Esophagus (tissue), 2 donors: Measurements from ENCODE around the gene CRTC1. TPM values are rescaled to one million over a fixed set of nuclear protein-coding genes. Genes with fewer than 3 reads are reported as not detected.

ENCODE experiments used
- H3K27ac ChIP-seq, 2 donors: one replicate each; pipeline ENCODE4 v1.5.1; 2013; ENCODE audit warnings: low read depth in 2 of 2, mild to moderate bottlenecking in 2 of 2, inconsistent platforms in 1 of 2, low read length in 1 of 2, moderate library complexity in 1 of 2
- H3K27me3 ChIP-seq, 2 donors: one replicate each; pipeline ENCODE4 v1.6.1; 2013; ENCODE audit warnings: low read length in 2 of 2, control low read depth in 1 of 2, mild to moderate bottlenecking in 1 of 2; ENCODE audit not compliant: insufficient read depth in 2 of 2, control insufficient read depth in 1 of 2
- H3K36me3 ChIP-seq, 2 donors: one replicate each; pipeline ENCODE4 v1.6.1; 2013; ENCODE audit warnings: low read length in 1 of 2; ENCODE audit not compliant: control insufficient read depth in 2 of 2, insufficient read depth in 2 of 2
- H3K4me1 ChIP-seq, 2 donors: one replicate each; pipeline ENCODE4 v1.6.1; 2013; ENCODE audit warnings: low read length in 1 of 2; ENCODE audit not compliant: control insufficient read depth in 2 of 2, insufficient read depth in 2 of 2
- H3K4me3 ChIP-seq, 2 donors: one replicate each; pipeline ENCODE4 v1.5.1; 2013; ENCODE audit warnings: low read length in 2 of 2, mild to moderate bottlenecking in 2 of 2, low read depth in 1 of 2, moderate library complexity in 1 of 2
- H3K9me3 ChIP-seq, 2 donors: one replicate each; pipeline ENCODE4 v1.6.1; 2013; ENCODE audit warnings: mild to moderate bottlenecking in 2 of 2, low read depth in 1 of 2, low read length in 1 of 2, moderate library complexity in 1 of 2; ENCODE audit not compliant: control insufficient read depth in 2 of 2, insufficient read depth in 1 of 2
- WGBS, 2 donors: extraction: QIAGEN DNeasy Blood & Tissue Kit; methylation state at CpG; one replicate each; pipeline ENCODE4 v1.1.7; 2013; 5-methylcytosine and 5-hydroxymethylcytosine counted together
- polyA plus RNA-seq, 2 donors: library from polyadenylated mRNA; stranded (reverse); fragments of 200-250 nt; gene quantifications; one replicate each; pipeline ENCODE4 v1.2.3, GENCODE V29; 2013
- donor health status: healthy with polysubstance abuse.
- donor health status: Bipolar disorder and iron deficiency.

The CRTC1 gene
- polyA plus RNA-seq, 2 donors: 2.1 to 4.0 TPM

DNA sequence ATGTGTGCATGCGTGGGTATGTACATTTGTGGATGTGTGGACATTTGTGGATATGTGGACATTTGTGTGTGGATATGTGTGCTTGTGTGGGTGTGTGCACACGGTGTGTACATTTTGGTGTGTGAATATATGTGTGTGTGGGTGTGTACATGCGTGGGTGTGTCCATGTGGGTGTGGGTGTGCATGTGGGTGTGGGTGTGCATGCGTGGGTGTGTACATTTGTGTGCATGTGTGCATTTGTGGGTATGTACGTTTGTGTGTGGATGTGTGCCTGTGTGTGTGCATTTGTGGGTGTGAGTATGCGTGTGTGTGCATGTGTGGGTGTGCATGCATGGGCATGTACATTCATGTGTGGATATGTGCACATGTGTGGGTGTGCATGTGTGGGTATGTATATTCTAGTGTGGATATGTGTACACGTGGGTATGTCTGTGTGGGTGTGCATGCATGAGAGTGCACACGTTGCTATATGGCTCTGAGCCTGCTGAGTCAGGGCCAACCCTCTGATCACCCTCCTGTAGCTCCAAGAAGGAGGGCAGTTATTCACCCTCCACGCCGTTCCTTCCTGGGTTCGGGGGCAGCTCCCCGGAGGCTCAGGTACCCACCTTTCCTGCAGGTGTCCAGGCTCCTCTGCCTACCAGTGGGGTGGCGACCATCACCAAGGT lies 87.3 kb downstream of the CRTC1 start:
- H3K9me3 ChIP-seq: no peaks in the 10 kb centered on the region
- H3K27ac ChIP-seq: no peak overlapping the region
- H3K36me3 ChIP-seq: peaks cover 0 to 2% of the 10 kb centered on the region in 2 donors
- H3K27me3 ChIP-seq: no peaks in the 10 kb centered on the region
- 73 to 83% methylated on average over 13 of the region's 13 CpGs for WGBS, 2 donors
- no peak overlapping the region for H3K4me3 ChIP-seq
- H3K4me1 ChIP-seq: peaks cover 3 to 9% of the 10 kb centered on the region in 2 donors

GRCh38 chr19:18771328-18772242 lies 88.1 kb downstream of the CRTC1 start:
- no peak overlapping the region for H3K4me3 ChIP-seq
- no peaks in the 10 kb centered on the region for H3K9me3 ChIP-seq
- H3K4me1 ChIP-seq: peaks cover 3 to 9% of the 10 kb centered on the region in 2 donors
- WGBS, 2 donors: 89% methylated on average over 33 to 36 of the region's 36 CpGs
- H3K27ac ChIP-seq: no peak overlapping the region
- peaks cover 0 to 2% of the 10 kb centered on the region in 2 donors for H3K36me3 ChIP-seq
- no peaks in the 10 kb centered on the region for H3K27me3 ChIP-seq

DNA sequence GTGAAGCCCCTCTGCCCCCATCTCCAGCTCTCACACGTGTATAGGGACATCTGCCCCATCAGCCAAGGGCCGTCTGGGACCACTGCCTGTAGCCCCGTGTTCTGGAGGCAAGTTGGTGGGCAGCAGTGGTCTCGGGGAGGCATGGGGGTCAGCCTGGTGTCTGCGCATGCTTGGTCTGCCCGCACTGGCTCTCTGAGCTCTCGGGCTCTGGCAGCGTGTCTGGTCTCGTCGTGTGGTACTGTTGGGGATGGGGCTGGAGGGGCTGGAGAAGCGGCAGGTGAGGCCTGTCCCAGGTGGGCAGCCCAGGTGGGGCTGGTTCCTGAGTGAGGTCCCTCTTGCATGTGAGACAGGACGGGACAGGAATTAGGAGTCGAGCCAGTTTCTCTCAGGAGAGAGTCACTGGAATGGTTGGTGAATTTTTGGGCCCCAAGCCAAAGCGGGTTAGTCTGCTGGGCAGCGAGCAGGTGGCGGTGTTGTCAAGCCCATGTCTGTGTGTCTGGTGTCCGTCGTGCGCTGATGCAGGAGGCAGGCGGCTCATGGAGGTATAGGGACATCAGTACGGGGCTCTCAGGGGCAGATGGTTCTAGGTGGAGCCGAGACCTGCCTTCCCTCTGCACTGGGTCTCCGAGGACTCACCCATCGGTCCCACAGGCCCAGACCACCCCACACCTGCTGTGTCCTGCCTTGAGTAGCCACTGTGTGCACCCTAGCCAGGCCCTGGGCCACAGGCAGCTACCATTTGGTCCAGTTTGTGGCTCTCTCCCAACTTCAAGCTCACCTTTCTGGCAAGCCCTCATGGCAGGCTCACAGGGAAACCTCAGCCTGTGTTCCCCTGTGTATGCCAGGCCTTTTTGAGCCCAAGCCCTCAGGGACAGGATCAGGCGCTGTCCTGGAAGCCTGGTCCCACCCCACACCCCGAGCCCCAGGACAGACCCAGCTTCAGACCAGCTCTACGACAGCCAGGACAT lies 89.4 kb downstream of the CRTC1 start:
- H3K36me3 ChIP-seq: peaks cover 0 to 2% of the 10 kb centered on the region in 2 donors
- H3K9me3 ChIP-seq: no peaks in the 10 kb centered on the region
- H3K27ac ChIP-seq: no peak overlapping the region
- WGBS, 2 donors: 56 to 76% methylated on average over 27 of the region's 27 CpGs
- H3K27me3 ChIP-seq: no peaks in the 10 kb centered on the region
- peaks cover 3 to 9% of the 10 kb centered on the region in 2 donors for H3K4me1 ChIP-seq
- no peak overlapping the region for H3K4me3 ChIP-seq

DNA sequence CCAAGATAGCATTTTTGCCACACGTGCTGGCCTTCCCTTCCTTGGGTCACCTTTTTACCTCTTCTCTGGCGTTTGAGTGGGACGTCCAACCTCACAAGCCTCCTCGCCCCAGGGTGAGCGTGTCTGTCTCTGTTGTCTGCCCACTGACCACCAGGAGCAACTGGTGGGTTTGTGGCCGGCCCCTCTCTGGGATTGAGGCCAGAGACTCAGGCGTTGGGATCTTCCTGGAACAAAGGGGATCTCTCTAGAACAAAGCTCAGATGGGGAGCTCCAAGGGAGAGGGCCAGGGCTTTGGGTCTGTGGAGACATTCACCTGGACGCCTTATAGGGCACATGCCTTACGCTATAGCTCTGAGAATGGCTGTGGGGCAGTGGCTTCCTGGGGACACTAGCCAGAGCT lies 90.2 kb downstream of the CRTC1 start:
- WGBS, 2 donors: 83 to 86% methylated on average over 9 of the region's 9 CpGs
- no peaks in the 10 kb centered on the region for H3K27me3 ChIP-seq
- H3K27ac ChIP-seq: no peak overlapping the region
- no peaks in the 10 kb centered on the region for H3K9me3 ChIP-seq
- H3K36me3 ChIP-seq: peaks cover 0 to 2% of the 10 kb centered on the region in 2 donors
- peaks cover 3 to 9% of the 10 kb centered on the region in 2 donors for H3K4me1 ChIP-seq
- no peak overlapping the region for H3K4me3 ChIP-seq

- H3K27ac ChIP-seq: no peak overlapping the region
- H3K4me3 ChIP-seq: no peak overlapping the region
- H3K27me3 ChIP-seq: no peaks in the 10 kb centered on the region
- H3K9me3 ChIP-seq: no peaks in the 10 kb centered on the region
- WGBS, 2 donors: 90 to 91% methylated on average over 11 of the region's 11 CpGs
- H3K36me3 ChIP-seq: peaks cover 0 to 2% of the 10 kb centered on the region in 2 donors
- peaks cover 3 to 9% of the 10 kb centered on the region in 2 donors for H3K4me1 ChIP-seq
These were observed 90.6 kb downstream of the CRTC1 start for GRCh38 chr19:18774107-18774506.

DNA sequence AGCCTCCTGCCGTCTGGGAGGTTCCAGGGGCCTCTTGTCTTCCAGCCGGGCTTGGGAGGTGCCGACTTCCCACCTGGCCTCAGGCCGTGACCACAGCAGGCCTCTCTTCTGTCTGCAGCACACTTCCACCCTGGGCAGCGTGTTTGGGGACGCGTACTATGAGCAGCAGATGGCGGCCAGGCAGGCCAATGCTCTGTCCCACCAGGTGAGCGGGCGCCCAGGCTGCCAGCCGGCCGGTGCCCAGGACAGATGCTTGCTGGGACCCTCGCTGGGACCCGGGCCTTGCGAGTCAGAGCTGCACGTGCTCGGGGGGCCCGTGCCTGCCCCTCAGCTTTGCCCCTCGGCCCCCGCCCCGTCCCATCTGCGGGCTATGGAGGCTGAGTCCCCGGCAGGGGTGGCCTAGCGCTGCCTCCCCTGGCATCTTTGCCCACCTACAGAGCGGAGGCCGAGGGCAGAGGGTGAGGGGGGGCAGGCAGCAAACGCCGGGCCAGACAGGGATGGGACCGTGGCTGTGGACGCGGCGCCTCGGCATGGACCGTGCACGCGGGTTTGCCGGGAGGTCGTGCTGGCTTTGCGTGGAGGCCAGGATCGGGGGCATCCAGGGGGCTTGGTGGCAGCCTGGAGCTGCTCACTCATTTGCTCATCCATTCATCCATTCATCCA lies 91.4 kb downstream of the CRTC1 start:
- Histone ChIP-seq H3K27ac (no peak overlapping the region), H3K4me3 (no peak overlapping the region), H3K27me3 (no peaks in the 10 kb centered on the region), H3K9me3 (no peaks in the 10 kb centered on the region), H3K4me1 (peaks cover 0 to 5% of the 10 kb centered on the region in 2 donors), H3K36me3 (peaks cover 0 to 2% of the 10 kb centered on the region in 2 donors)
- WGBS, 2 donors: 93 to 95% methylated on average over 40 of the region's 40 CpGs

DNA sequence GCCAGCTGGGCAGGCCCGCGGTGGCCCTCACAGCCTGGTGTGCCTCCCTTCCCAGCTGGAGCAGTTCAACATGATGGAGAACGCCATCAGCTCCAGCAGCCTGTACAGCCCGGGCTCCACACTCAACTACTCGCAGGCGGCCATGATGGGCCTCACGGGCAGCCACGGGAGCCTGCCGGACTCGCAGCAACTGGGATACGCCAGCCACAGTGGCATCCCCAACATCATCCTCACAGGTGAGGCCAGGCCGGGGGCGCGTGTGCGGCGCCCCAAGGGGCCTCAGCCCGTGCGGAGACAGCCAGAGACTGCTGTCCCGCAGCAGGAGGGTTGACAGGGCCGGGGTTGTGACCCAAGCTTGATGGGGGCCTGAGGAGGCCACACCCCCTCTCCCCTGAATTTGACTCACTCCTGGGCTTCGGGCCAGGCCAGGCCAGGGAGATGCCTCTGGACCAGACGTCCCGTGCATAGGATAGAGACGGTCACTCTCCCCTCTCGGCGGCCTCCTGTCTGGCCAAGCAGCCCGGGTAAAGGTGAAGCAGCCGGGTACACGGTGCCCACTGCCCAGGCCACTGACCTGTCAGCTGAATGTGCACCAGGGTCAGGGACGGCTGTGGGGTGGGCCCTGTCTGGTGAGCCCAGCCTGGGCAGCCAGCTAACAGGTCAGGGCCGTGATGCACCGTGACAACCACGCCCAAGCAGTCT lies 92.3 kb downstream of the CRTC1 start:
- peaks cover 0 to 2% of the 10 kb centered on the region in 2 donors for H3K36me3 ChIP-seq
- WGBS, 2 donors: 86 to 89% methylated on average over 33 of the region's 33 CpGs
- peaks cover 0 to 4% of the 10 kb centered on the region in 2 donors for H3K4me1 ChIP-seq
- H3K4me3 ChIP-seq: no peak overlapping the region
- H3K27ac ChIP-seq: no peak overlapping the region
- H3K27me3 ChIP-seq: no peaks in the 10 kb centered on the region
- H3K9me3 ChIP-seq: no peaks in the 10 kb centered on the region

- H3K36me3 ChIP-seq: peaks cover 0 to 2% of the 10 kb centered on the region in 2 donors
- H3K27me3 ChIP-seq: no peaks in the 10 kb centered on the region
- peaks cover 0 to 2% of the 10 kb centered on the region in 2 donors for H3K4me1 ChIP-seq
- no peak overlapping the region for H3K27ac ChIP-seq
- H3K9me3 ChIP-seq: no peaks in the 10 kb centered on the region
- WGBS, 2 donors: 71 to 80% methylated on average over 8 of the region's 8 CpGs
- no peak overlapping the region for H3K4me3 ChIP-seq
These were observed 92.8 kb downstream of the CRTC1 start for GRCh38 chr19:18776288-18776594.
